Thyroid gland (tissue), 4 donors: ENCODE measurements around the gene LYPD1.

Experiments
- POLR2A ChIP-seq, 2 donors: fragments of 450-650 bp; IDR thresholded peaks; one replicate each; pipeline ENCODE4 v1.6.1; 2017; ENCODE audit warnings: antibody characterized with exemption in 2 of 2, mild to moderate bottlenecking in 2 of 2, moderate library complexity in 1 of 2
- TF ChIP-seq, protein P1 (sequence below), 6 experiments: fragments of 200-600 bp in 3 of 6; fragments of 450-650 bp in 3 of 6; sonication (generic) in 3 of 6; IDR thresholded peaks; one replicate each; pipeline ENCODE4 v1.5.1; 2016 to 2019; ENCODE audit warnings: antibody characterized with exemption in 6 of 6, mild to moderate bottlenecking in 2 of 6, inconsistent platforms in 1 of 6, moderate library complexity in 1 of 6

DNA sequence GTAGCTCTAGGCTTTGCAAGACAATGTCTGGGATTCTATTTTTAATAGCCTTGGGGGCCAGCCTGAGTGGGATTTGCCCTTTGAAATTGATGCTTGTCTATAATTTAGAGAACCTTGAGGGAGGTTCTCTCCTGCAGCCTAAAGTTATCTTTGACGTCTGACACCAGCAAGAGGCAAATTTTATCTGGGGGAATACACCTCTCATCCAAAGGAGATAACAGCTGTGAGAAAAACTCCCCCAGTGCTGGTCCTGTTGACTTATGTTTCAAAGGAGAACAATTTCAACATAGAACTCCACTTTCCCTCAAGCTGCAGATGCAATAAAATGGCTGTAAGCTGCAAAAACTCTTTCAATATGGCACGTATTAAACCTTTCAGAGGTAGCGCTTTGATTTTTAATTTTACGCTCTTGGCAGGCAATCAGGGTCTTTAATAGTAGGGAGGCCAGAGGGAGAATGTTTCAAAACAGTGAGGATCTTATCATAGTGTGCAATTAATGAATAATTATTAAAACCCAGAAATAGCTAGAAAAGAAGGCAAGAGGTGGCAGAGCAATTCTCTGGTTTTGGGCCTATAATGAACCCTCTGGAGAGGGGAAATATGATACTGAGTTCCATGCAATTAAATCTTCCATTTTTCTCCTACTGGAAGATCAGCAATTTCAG, 62.4 kb downstream of the LYPD1 start:
- TF ChIP-seq, protein P1, sequence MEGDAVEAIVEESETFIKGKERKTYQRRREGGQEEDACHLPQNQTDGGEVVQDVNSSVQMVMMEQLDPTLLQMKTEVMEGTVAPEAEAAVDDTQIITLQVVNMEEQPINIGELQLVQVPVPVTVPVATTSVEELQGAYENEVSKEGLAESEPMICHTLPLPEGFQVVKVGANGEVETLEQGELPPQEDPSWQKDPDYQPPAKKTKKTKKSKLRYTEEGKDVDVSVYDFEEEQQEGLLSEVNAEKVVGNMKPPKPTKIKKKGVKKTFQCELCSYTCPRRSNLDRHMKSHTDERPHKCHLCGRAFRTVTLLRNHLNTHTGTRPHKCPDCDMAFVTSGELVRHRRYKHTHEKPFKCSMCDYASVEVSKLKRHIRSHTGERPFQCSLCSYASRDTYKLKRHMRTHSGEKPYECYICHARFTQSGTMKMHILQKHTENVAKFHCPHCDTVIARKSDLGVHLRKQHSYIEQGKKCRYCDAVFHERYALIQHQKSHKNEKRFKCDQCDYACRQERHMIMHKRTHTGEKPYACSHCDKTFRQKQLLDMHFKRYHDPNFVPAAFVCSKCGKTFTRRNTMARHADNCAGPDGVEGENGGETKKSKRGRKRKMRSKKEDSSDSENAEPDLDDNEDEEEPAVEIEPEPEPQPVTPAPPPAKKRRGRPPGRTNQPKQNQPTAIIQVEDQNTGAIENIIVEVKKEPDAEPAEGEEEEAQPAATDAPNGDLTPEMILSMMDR (IDR thresholded peaks at IDR 0.05), result no peak
- no peak for TF ChIP-seq POLR2A (IDR thresholded peaks at IDR 0.05)
